UCSD-AML1 (cell line): ENCODE results near the gene LAMA3.
A peak's percentile ranks its signal among the peaks of the same experiment; 100 is the strongest.

Source experiments
- DNase-seq: peaks from one replicate; lab custom pipeline; 2025; ENCODE audit not compliant: unreplicated experiment; lab: John Stamatoyannopoulos, UW

Gene LAMA3

GRCh38 chr18:23844991-23845680 is 155.9 kb downstream of the LAMA3 start:
- DNase-seq = no peak

- no peak for DNase-seq
Observed at GRCh38 chr18:23845988-23846630, 156.9 kb downstream of the LAMA3 start.

- no peak for DNase-seq
Observed at GRCh38 chr18:23847321-23847986, 158.2 kb downstream of the LAMA3 start.

- no peak for DNase-seq
Observed at GRCh38 chr18:23849141-23849540, 159.9 kb downstream of the LAMA3 start.

- DNase-seq = no peak
Observed at GRCh38 chr18:23850215-23850614, 161.0 kb downstream of the LAMA3 start.

GRCh38 chr18:23851470-23852002 is 162.3 kb downstream of the LAMA3 start:
- no peak for DNase-seq

GRCh38 chr18:23852236-23853045 is 163.2 kb downstream of the LAMA3 start:
- no peak for DNase-seq

GRCh38 chr18:23853448-23854195 is 164.4 kb downstream of the LAMA3 start:
- DNase-seq = no peak

GRCh38 chr18:23855721-23856120 is 166.5 kb downstream of the LAMA3 start:
- no peak for DNase-seq

- DNase-seq = no peak
Observed at GRCh38 chr18:23856466-23857163, 167.4 kb downstream of the LAMA3 start.

GRCh38 chr18:23857164-23857552 is 167.9 kb downstream of the LAMA3 start:
- DNase-seq = no peak

- no peak for DNase-seq
Observed at GRCh38 chr18:23857756-23858155, 168.5 kb downstream of the LAMA3 start.

- no peak for DNase-seq
Observed at GRCh38 chr18:23859466-23860336, 170.4 kb downstream of the LAMA3 start.

GRCh38 chr18:23861326-23861725 is 172.1 kb downstream of the LAMA3 start:
- no peak for DNase-seq

- DNase-seq = peak; percentile 32
Observed at GRCh38 chr18:23861805-23862470, 172.7 kb downstream of the LAMA3 start.

GRCh38 chr18:23864624-23865023 is 175.4 kb downstream of the LAMA3 start:
- DNase-seq = peak; percentile 22

GRCh38 chr18:23867006-23867405 is 177.8 kb downstream of the LAMA3 start:
- no peak for DNase-seq

- no peak for DNase-seq
Observed at GRCh38 chr18:23868136-23868785, 179.0 kb downstream of the LAMA3 start.
